ENCODE measurements around the gene RASSF4.

DNA sequence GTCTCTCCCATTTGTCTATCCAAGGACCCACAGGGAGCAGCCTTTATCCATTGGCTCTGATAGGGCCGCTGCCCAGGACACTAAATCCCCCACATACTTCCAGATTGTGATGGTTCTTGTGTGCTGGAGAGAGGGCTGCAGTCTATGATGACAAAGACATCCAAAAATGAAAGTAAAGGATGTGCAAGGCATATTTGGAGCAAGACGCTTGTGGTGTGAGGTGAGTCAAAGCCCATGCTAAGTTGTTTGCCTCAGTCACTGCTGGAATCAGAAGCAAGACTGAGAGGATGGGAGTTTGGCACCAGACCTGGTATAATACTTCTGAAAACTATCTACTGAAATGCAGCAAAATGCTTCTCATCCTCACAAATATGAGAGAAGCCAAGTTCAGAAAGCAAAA, 63.8 kb downstream of the RASSF4 start:
- TF ChIP-seq, protein P1, sequence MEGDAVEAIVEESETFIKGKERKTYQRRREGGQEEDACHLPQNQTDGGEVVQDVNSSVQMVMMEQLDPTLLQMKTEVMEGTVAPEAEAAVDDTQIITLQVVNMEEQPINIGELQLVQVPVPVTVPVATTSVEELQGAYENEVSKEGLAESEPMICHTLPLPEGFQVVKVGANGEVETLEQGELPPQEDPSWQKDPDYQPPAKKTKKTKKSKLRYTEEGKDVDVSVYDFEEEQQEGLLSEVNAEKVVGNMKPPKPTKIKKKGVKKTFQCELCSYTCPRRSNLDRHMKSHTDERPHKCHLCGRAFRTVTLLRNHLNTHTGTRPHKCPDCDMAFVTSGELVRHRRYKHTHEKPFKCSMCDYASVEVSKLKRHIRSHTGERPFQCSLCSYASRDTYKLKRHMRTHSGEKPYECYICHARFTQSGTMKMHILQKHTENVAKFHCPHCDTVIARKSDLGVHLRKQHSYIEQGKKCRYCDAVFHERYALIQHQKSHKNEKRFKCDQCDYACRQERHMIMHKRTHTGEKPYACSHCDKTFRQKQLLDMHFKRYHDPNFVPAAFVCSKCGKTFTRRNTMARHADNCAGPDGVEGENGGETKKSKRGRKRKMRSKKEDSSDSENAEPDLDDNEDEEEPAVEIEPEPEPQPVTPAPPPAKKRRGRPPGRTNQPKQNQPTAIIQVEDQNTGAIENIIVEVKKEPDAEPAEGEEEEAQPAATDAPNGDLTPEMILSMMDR (IDR thresholded peaks at IDR 0.05): no peak
- TF ChIP-seq POLR2A (IDR thresholded peaks at IDR 0.05): no peak

All from heart left ventricle (tissue), 13 donors.